B cell (primary cell): Measurements from ENCODE around the gene VPS37C.

Experiments used
- EZH2 ChIP-seq: IDR thresholded peaks from 2 replicates; pipeline ENCODE4 v1.6.1; 2012; ENCODE audit warnings: borderline replicate concordance, low read depth, mild to moderate bottlenecking, moderate library complexity, low read length; ENCODE audit not compliant: insufficient read depth, poor library complexity, severe bottlenecking
- TF ChIP-seq, protein P1 (sequence below): fragments of 200-600 bp; IDR thresholded peaks from one replicate; pipeline ENCODE4 v1.8.0; 2022; ENCODE audit warnings: antibody characterized with exemption, mild to moderate bottlenecking

DNA sequence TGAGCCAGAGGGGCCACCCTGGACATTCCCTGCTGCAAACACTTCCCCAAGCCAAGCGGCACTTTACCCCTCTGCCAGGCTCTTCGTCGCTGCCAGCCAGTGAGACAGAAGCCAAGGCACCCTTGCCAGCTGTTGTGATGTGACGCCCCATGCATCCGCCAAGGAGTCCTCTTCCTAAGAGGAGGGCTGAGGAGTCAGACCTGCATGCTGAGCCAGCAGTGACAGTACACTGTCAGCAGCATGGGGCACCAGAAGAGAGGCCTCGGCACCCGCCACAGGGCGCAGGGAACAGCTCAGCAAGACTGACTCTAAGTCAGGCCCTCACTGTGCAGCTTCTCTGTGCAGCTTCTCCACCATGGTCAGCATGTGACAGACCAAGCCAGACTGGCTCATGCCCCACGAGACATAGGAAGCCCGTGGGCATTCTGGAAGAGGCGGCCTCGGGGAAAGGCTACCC is 26.4 kb downstream of the VPS37C start:
- no peak for TF ChIP-seq EZH2
- TF ChIP-seq, protein P1, sequence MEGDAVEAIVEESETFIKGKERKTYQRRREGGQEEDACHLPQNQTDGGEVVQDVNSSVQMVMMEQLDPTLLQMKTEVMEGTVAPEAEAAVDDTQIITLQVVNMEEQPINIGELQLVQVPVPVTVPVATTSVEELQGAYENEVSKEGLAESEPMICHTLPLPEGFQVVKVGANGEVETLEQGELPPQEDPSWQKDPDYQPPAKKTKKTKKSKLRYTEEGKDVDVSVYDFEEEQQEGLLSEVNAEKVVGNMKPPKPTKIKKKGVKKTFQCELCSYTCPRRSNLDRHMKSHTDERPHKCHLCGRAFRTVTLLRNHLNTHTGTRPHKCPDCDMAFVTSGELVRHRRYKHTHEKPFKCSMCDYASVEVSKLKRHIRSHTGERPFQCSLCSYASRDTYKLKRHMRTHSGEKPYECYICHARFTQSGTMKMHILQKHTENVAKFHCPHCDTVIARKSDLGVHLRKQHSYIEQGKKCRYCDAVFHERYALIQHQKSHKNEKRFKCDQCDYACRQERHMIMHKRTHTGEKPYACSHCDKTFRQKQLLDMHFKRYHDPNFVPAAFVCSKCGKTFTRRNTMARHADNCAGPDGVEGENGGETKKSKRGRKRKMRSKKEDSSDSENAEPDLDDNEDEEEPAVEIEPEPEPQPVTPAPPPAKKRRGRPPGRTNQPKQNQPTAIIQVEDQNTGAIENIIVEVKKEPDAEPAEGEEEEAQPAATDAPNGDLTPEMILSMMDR = no peak
